Measurements from ENCODE around the gene SLC15A3. TPM values are rescaled to one million over a fixed set of nuclear protein-coding genes. Genes with fewer than 3 reads are reported as not detected.

Gene SLC15A3
- total and polyA plus RNA-seq, 8 donors, result 13.8 to 96.4 (median 18.2) TPM

- Histone ChIP-seq H3K4me3 (no peak overlapping the region), H3K9me3 (no peaks in the 10 kb centered on the region), H3K27me3 (peaks cover 9 to 48% of the 10 kb centered on the region in 2 donors), H3K4me1 (peaks cover 9 to 50% of the 10 kb centered on the region in 2 donors), H3K36me3 (peaks cover 0 to 41% of the 10 kb centered on the region in 2 donors), H3K27ac (no peak overlapping the region)
- TF ChIP-seq CTCF (IDR thresholded peaks at IDR 0.05), result no peak
- ATAC-seq (no peak), DNase-seq (no peak)
- intact Hi-C loops (cut with DNase I), result no loop called here
These were observed 29.1 kb downstream of the SLC15A3 start for GRCh38 chr11:60922906-60923305.

GRCh38 chr11:60921777-60922335 lies 30.1 kb downstream of the SLC15A3 start:
- H3K4me1 ChIP-seq, result peaks cover 9 to 54% of the 10 kb centered on the region in 2 donors
- ATAC-seq, result no peak
- peak in 1 of 4 donors; percentile 14 for DNase-seq
- no peak for TF ChIP-seq CTCF (IDR thresholded peaks at IDR 0.05)
- H3K27me3 ChIP-seq, result peaks cover 9 to 39% of the 10 kb centered on the region in 2 donors
- intact Hi-C loops (cut with DNase I), result no loop called here
- H3K9me3 ChIP-seq, result no peaks in the 10 kb centered on the region
- no peak overlapping the region for H3K4me3 ChIP-seq
- peaks cover 0 to 41% of the 10 kb centered on the region in 2 donors for H3K36me3 ChIP-seq
- no peak overlapping the region for H3K27ac ChIP-seq

DNA sequence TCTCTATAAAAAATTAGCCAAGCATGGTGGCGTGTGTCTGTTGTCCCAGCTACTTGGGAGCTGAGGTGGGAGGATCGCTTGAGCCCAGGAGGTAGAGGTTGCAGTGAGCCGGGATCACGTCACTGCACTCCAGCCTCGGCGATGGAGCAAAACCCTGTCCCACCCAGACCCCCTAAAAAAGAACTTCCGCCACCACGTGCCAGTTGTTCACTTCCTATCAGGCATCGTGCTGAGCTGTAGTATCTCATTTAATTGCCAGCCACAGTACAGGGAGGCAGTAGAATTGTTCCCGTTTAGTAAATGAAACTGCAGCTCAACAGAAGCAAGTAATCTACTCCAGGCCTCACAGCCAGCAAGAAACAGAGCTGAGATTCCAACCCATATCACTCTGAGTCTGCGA lies 30.7 kb downstream of the SLC15A3 start:
- H3K9me3 ChIP-seq, result no peaks in the 10 kb centered on the region
- intact Hi-C loops (cut with DNase I), result no loop called here
- H3K27ac ChIP-seq, result no peak overlapping the region
- peaks cover 11 to 59% of the 10 kb centered on the region in 2 donors for H3K4me1 ChIP-seq
- DNase-seq (no peak), ATAC-seq (no peak)
- peaks cover 0 to 41% of the 10 kb centered on the region in 2 donors for H3K36me3 ChIP-seq
- peaks cover 9 to 33% of the 10 kb centered on the region in 2 donors for H3K27me3 ChIP-seq
- H3K4me3 ChIP-seq, result no peak overlapping the region
- no peak for TF ChIP-seq CTCF (IDR thresholded peaks at IDR 0.05)

DNA sequence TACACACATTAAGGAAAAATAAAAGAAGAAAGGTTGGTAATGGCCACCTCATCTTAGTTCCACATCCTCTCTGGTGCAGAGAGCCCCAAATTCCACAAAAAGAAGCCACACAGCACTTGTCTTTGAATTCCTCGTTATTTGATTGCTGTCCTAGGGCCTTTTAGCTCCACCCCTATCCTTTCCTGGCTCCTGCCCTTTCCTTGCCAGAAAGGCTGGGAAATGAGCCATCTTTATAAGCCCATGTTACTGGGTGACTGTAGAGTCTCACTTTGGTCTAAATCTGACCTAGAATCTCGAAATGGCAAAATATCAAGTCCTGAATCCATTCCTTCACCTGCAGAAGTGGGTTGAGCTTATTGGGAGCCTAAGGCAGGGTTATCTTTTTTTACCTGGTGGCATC lies 32.0 kb downstream of the SLC15A3 start:
- Histone ChIP-seq H3K4me3 (no peak overlapping the region), H3K36me3 (peaks cover 0 to 41% of the 10 kb centered on the region in 2 donors), H3K27me3 (peaks cover 7 to 20% of the 10 kb centered on the region in 2 donors), H3K9me3 (no peaks in the 10 kb centered on the region), H3K27ac (no peak overlapping the region), H3K4me1 (peaks cover 15 to 60% of the 10 kb centered on the region in 2 donors)
- no peak for ATAC-seq
- no peak for DNase-seq
- no peak for TF ChIP-seq CTCF (IDR thresholded peaks at IDR 0.05)
- intact Hi-C loops (cut with DNase I), result no loop called here

DNA sequence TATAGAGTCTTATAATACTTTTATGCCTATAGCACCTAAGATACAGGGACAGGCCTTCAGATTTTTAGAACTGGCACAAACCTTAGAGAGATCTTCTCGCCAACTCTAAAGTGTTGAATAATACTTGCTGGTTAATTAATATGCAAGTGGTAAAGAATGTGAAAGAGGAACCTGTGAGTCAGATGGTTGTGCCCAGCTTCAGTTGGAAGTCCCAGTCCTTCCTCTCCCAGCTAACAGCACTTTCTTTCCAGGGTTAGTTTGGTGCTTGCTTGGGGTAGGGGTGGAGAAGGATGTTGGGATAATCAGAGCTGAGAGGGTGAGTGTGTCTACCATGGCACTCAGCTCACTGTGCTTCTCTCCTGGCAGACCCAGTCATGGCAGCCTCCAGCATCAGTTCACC lies 32.7 kb downstream of the SLC15A3 start:
- peak in 1 of 4 donors; percentile 29 for DNase-seq
- Histone ChIP-seq H3K27me3 (peaks cover under 1 to 13% of the 10 kb centered on the region in 2 donors), H3K9me3 (no peaks in the 10 kb centered on the region), H3K4me1 (peaks cover 15 to 54% of the 10 kb centered on the region in 2 donors), H3K27ac (no peak overlapping the region), H3K4me3 (no peak overlapping the region), H3K36me3 (peaks cover 0 to 41% of the 10 kb centered on the region in 2 donors)
- ATAC-seq, result no peak
- TF ChIP-seq CTCF (IDR thresholded peaks at IDR 0.05), result no peak
- intact Hi-C loops (cut with DNase I), result no loop called here

Measured in left lung (tissue), 10 donors.